Esophagus squamous epithelium (tissue), 4 donors: ENCODE data around the gene FOXL1.

ENCODE experiments used
- CTCF ChIP-seq, 6 experiments: fragments of 450-650 bp in 4 of 6; fragments of 200-600 bp in 2 of 6; sonication (generic) in 2 of 6; IDR thresholded peaks; one replicate each; pipeline ENCODE4 v1.5.1; 2016 to 2019; ENCODE audit warnings: antibody characterized with exemption in 6 of 6, mild to moderate bottlenecking in 4 of 6, moderate library complexity in 4 of 6
- POLR2A ChIP-seq, 4 donors: fragments of 450-650 bp; IDR thresholded peaks; one replicate each; pipeline ENCODE4 v1.6.1; 2017; ENCODE audit warnings: antibody characterized with exemption in 4 of 4, mild to moderate bottlenecking in 4 of 4, moderate library complexity in 3 of 4

GRCh38 chr16:86626966-86627365, 48.6 kb downstream of the FOXL1 start:
- TF ChIP-seq CTCF (IDR thresholded peaks at IDR 0.05) (no peak), POLR2A (IDR thresholded peaks at IDR 0.05) (no peak)
